ENCODE measurements around the gene UGT1A10. TPM values are rescaled to one million over a fixed set of nuclear protein-coding genes. Genes with fewer than 3 reads are reported as not detected.

The UGT1A10 gene
- total and polyA plus RNA-seq, 2 donors (not counting 1 experiment from before 2014, with no cell fraction given) = not detected

DNA sequence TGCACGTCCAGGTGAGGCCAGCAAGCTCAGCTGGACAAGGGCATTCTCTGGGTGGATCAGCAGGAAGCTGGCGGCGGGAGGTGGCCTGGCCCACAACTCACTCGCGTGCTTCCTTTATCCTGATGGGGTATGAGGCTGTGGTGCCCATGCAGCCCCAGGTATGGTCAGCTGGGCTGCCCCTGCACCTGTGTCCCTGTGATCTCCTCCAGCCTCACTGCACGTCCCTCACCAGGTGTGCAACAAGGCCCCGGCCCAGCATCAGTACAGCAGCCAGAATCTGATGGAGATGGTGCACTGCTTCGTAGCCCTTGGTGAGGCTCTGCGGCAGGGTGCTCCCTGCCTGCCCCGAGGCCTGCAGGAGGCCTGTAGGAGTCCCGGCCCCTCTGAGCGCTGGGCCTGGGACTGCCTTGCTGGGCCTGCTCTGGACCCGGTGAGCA lies 159.5 kb downstream of the UGT1A10 start:
- Mint-ChIP-seq H3K4me1 (no peaks in the 10 kb centered on the region), H3K4me3 (no peak overlapping the region), H3K9me3 (ENCODE audit: insufficient read depth) (peaks cover 2% of the 10 kb centered on the region), H3K27ac (no peak overlapping the region), H3K27me3 (peaks cover 3% of the 10 kb centered on the region)
- Histone ChIP-seq H3K9me3 (ENCODE audit: control extremely low read depth in 1 of 3, control insufficient read depth in 2 of 3, insufficient read depth in 1 of 3, low read length in 2 of 3) (peaks cover 0 to 3% (median 0%) of the 10 kb centered on the region in 3 donors), H3K27ac (ENCODE audit: low read length in 2 of 2) (no peak overlapping the region), H4K20me1 (ENCODE audit: control insufficient read depth, insufficient read depth, low read length, poor library complexity, severe bottlenecking) (no peaks in the 10 kb centered on the region), H3K4me3 (ENCODE audit: control extremely low read depth in 1 of 5, extremely low read depth in 1 of 5, insufficient read depth in 1 of 5, low read depth in 2 of 5, low read length in 4 of 5) (no peak overlapping the region), H3K79me2 (ENCODE audit: control insufficient read depth, insufficient read depth, low read length) (no peaks in the 10 kb centered on the region), H3K27me3 (replicated peaks in 1 of 4; ENCODE audit: control extremely low read depth in 1 of 4, control insufficient read depth in 3 of 4, insufficient read depth in 4 of 4, low read length in 3 of 4) (no peaks in the 10 kb centered on the region), H2AFZ (ENCODE audit: insufficient read depth, low read depth, low read length, poor library complexity, severe bottlenecking) (no peak overlapping the region), H3K9ac (ENCODE audit: low read length) (no peak overlapping the region), H3K4me2 (replicated peaks; ENCODE audit: low read depth, low read length, poor library complexity, severe bottlenecking) (no peak overlapping the region), H3K36me3 (replicated peaks in 1 of 2; ENCODE audit: control extremely low read depth in 1 of 2, control insufficient read depth in 1 of 2, extremely low read depth in 1 of 2, insufficient read depth in 2 of 2, low read length in 1 of 2) (no peaks in the 10 kb centered on the region), H3K4me1 (ENCODE audit: control insufficient read depth in 2 of 2, insufficient read depth in 2 of 2, low read length in 2 of 2) (no peaks in the 10 kb centered on the region)
- CTCF ChIA-PET = no interaction called here
- ATAC-seq (ENCODE audit: low read depth) (no peak), DNase-seq (no peak)
- 93% methylated on average over 13 of the region's 13 CpGs for WGBS (ENCODE audit: insufficient coverage)
- POLR2A ChIA-PET = no interaction called here
- no peak for TF ChIP-seq EZH2 (IDR thresholded peaks at IDR 0.05; ENCODE audit: borderline replicate concordance, insufficient read depth, low read depth, low read length, poor library complexity, severe bottlenecking)
- TF ChIP-seq, protein P1, sequence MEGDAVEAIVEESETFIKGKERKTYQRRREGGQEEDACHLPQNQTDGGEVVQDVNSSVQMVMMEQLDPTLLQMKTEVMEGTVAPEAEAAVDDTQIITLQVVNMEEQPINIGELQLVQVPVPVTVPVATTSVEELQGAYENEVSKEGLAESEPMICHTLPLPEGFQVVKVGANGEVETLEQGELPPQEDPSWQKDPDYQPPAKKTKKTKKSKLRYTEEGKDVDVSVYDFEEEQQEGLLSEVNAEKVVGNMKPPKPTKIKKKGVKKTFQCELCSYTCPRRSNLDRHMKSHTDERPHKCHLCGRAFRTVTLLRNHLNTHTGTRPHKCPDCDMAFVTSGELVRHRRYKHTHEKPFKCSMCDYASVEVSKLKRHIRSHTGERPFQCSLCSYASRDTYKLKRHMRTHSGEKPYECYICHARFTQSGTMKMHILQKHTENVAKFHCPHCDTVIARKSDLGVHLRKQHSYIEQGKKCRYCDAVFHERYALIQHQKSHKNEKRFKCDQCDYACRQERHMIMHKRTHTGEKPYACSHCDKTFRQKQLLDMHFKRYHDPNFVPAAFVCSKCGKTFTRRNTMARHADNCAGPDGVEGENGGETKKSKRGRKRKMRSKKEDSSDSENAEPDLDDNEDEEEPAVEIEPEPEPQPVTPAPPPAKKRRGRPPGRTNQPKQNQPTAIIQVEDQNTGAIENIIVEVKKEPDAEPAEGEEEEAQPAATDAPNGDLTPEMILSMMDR (IDR thresholded peaks at IDR 0.05) = no peak
- intact Hi-C loops (cut with micrococcal nuclease) = no loop called here

DNA sequence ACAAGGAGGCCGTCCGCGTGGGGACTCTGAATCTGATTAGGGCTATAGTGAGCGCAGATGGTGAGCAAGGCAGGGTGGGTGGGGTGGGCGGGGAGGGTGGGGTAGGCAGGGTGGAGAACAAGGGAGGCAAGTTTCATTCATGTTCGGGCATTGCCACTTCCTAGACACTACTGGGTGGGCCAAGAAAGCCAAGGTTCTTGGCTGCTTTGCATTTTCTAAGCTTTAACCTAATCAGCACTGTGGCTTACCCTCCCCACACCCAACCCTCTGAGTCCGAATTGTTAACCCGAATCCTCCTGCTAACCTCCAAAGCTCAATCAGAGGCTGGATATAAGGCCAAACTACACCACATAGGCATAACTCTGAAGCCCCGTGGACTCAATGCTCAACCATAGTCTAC lies 160.0 kb downstream of the UGT1A10 start:
- whole genome bisulfite sequencing (ENCODE audit: insufficient coverage) = 91% methylated on average over 2 of the region's 9 CpGs
- Mint-ChIP-seq H3K27me3 (peaks cover 3% of the 10 kb centered on the region), H3K4me3 (no peak overlapping the region), H3K4me1 (no peaks in the 10 kb centered on the region), H3K9me3 (ENCODE audit: insufficient read depth) (peaks cover 2% of the 10 kb centered on the region), H3K27ac (no peak overlapping the region)
- H3K79me2 ChIP-seq (ENCODE audit: control insufficient read depth, insufficient read depth, low read length) = no peaks in the 10 kb centered on the region
- H3K36me3 ChIP-seq (replicated peaks in 1 of 2; ENCODE audit: control extremely low read depth in 1 of 2, control insufficient read depth in 1 of 2, extremely low read depth in 1 of 2, insufficient read depth in 2 of 2, low read length in 1 of 2) = no peaks in the 10 kb centered on the region
- no peaks in the 10 kb centered on the region for H4K20me1 ChIP-seq (ENCODE audit: control insufficient read depth, insufficient read depth, low read length, poor library complexity, severe bottlenecking)
- H3K4me2 ChIP-seq (replicated peaks; ENCODE audit: low read depth, low read length, poor library complexity, severe bottlenecking) = no peak overlapping the region
- no peak for DNase-seq
- ATAC-seq (ENCODE audit: low read depth) = no peak
- H3K9me3 ChIP-seq (ENCODE audit: control extremely low read depth in 1 of 3, control insufficient read depth in 2 of 3, insufficient read depth in 1 of 3, low read length in 2 of 3) = peaks cover 0 to 3% (median 0%) of the 10 kb centered on the region in 3 donors
- TF ChIP-seq, protein P1 (IDR thresholded peaks at IDR 0.05) = no peak
- no peak for TF ChIP-seq EZH2 (IDR thresholded peaks at IDR 0.05; ENCODE audit: borderline replicate concordance, insufficient read depth, low read depth, low read length, poor library complexity, severe bottlenecking)
- no peaks in the 10 kb centered on the region for H3K4me1 ChIP-seq (ENCODE audit: control insufficient read depth in 2 of 2, insufficient read depth in 2 of 2, low read length in 2 of 2)
- intact Hi-C loops (cut with micrococcal nuclease) = no loop called here
- no peak overlapping the region for H3K9ac ChIP-seq (ENCODE audit: low read length)
- no peak overlapping the region for H2AFZ ChIP-seq (ENCODE audit: insufficient read depth, low read depth, low read length, poor library complexity, severe bottlenecking)
- ChIA-PET CTCF (no interaction called here), POLR2A (no interaction called here)
- no peaks in the 10 kb centered on the region for H3K27me3 ChIP-seq (replicated peaks in 1 of 4; ENCODE audit: control extremely low read depth in 1 of 4, control insufficient read depth in 3 of 4, insufficient read depth in 4 of 4, low read length in 3 of 4)
- H3K4me3 ChIP-seq (ENCODE audit: control extremely low read depth in 1 of 5, extremely low read depth in 1 of 5, insufficient read depth in 1 of 5, low read depth in 2 of 5, low read length in 4 of 5) = no peak overlapping the region
- no peak overlapping the region for H3K27ac ChIP-seq (ENCODE audit: low read length in 2 of 2)
